Stimulated activated effector memory CD8-positive, alpha-beta T cell treated with anti-CD3 and anti-CD28 coated beads, Interleukin-12 subunit alpha, Interleukin-12 subunit beta, amount 100 ng/mL, for 72 hours (primary cell): ENCODE data around the gene MXD1.

ENCODE experiments used
- ATAC-seq: fragments of 150-1000 bp; cut with Tn5 transposase; 2 replicates; pipeline ENCODE4 v1.10.0; 2021
- DNase-seq, 2 donors: peaks; one replicate each; pipeline ENCODE4 v3.0.0; 2021 to 2022; ENCODE audit warnings: low spot score in 2 of 2
- H3K27ac Mint-ChIP-seq: one replicate; pipeline ENCODE4 v1.8.0; 2022; ENCODE audit warnings: mild to moderate bottlenecking, mixed read lengths
- H3K36me3 Mint-ChIP-seq: one replicate; pipeline ENCODE4 v1.8.0; 2022; ENCODE audit warnings: mild to moderate bottlenecking, mixed read lengths
- H3K4me1 Mint-ChIP-seq: one replicate; pipeline ENCODE4 v1.8.0; 2022; ENCODE audit warnings: mixed read lengths
- H3K4me3 Mint-ChIP-seq: one replicate; pipeline ENCODE4 v1.8.0; 2022; ENCODE audit warnings: mild to moderate bottlenecking, mixed read lengths
- H3K9me3 Mint-ChIP-seq: one replicate; pipeline ENCODE4 v1.8.0; 2022; ENCODE audit warnings: mixed read lengths

MXD1 gene

DNA sequence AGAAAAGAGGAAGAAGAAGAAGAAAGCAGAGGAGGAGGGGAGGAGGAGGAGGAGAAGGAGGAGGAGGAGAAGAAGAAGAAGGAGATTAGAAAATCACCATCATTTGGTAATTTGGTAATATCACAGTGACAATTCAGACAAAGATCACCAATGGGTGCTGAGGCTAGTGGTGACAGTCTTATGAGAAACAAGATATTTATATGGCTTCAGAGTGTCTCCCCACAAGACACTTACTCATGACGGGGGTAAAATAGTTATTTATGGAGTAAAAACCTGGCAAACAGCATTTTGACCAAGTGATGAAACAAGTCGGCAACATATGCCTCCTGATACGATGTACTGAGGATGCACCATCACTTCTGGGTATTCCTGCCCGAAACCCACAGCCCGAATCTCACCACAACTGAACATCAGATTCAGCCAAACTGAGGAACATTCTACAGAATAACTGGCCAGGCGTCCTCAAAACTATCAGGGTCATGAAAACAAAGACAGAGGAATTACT, 41.6 kb downstream of the MXD1 start:
- H3K27ac Mint-ChIP-seq: no peak overlapping the region

DNA sequence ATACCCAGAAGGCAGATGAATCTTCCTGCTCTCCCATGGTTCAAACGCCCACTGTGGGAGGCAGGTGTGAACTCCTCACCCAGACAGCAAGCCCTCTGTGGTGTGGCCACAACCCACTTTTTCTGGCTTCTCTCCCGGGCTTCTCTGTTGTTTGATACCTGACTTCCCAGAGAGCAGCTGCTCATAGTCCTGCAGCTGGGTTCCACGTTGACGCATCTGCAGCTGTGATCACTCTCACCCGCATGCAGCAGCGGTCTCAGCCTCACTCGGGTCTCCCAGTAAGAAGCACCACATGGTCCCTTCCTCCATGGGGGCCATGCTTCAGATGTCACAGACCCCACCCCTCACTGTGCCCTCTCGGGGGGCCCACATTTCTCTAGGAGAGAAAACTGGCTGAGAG, 43.1 kb downstream of the MXD1 start:
- Mint-ChIP-seq H3K4me1 (peaks cover 17% of the 10 kb centered on the region), H3K9me3 (no peaks in the 10 kb centered on the region), H3K27ac (peak overlapping the region; percentile 41), H3K4me3 (no peak overlapping the region), H3K36me3 (no peaks in the 10 kb centered on the region)
- ATAC-seq (peak; percentile 31), DNase-seq (no peak)

More for the DNA sequence above, 41.6 kb downstream of the MXD1 start:
- Mint-ChIP-seq H3K36me3 (no peaks in the 10 kb centered on the region), H3K4me1 (peaks cover 20% of the 10 kb centered on the region), H3K4me3 (no peak overlapping the region), H3K9me3 (no peaks in the 10 kb centered on the region)
- DNase-seq (no peak), ATAC-seq (no peak)

DNA sequence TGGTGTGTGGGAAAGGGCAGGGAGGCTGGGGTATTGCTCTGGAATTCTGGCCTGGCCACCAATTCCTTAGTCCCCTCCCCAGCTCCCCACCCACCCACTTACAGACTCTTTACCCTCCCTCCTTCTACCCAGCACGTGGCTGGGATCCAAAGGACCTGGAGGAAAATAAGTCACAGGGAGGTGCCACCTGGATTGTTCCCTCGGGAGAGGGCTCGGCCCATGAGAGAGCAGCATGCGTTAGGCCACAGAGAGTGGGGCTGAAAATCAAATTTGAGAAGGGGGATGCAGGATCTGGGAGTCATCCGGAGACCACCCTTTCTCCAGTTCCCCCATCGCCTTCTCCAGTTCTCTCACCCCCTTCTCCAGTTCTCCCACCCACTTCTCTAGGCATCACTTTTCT, 43.6 kb downstream of the MXD1 start:
- H3K36me3 Mint-ChIP-seq: no peaks in the 10 kb centered on the region
- DNase-seq (no peak), ATAC-seq (no peak)
- no peak overlapping the region for H3K27ac Mint-ChIP-seq
- H3K4me1 Mint-ChIP-seq: peaks cover 15% of the 10 kb centered on the region
- no peak overlapping the region for H3K4me3 Mint-ChIP-seq
- no peaks in the 10 kb centered on the region for H3K9me3 Mint-ChIP-seq

DNA sequence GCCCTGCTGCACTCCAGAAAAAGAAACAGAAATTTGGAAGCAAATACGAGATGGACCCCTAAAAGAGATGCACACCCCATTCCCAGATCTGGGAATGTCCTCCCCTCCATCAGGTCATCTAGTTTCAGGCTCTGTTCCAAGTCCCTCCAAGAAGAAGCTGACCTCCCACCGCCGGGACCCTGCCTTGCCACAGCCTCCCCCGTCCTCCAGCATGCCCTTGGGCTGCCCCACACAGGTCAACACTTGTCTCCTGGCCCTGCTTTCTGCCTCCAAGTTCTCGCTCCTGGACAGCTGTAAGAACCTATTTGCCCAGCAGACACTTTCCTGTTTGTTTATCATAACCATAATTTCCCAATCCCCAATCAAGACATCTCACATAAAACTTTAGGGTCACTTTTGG, 44.5 kb downstream of the MXD1 start:
- Mint-ChIP-seq H3K36me3 (no peaks in the 10 kb centered on the region), H3K9me3 (no peaks in the 10 kb centered on the region), H3K4me1 (peaks cover 13% of the 10 kb centered on the region), H3K4me3 (no peak overlapping the region), H3K27ac (no peak overlapping the region)
- ATAC-seq (no peak), DNase-seq (no peak)

DNA sequence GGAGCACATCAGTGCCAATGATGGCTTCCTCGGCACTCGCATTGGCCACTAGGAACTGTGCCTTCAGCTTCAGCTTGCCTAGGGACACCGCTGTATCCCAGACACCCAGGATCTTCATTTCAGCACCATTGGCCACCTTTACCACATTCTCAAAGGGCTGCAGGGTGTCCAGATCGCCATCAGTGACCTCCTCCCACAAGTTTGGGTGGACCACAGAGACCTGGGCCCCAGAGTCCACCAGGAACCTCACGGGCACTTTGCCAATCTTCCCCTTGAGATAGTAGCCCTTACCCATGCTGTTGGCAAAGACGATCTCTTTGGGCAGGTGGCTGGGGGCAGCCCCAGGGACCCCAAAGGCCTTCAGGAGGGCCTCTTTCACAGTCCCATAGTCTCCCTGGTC, 45.9 kb downstream of the MXD1 start:
- H3K4me1 Mint-ChIP-seq: peaks cover 16% of the 10 kb centered on the region
- DNase-seq (no peak), ATAC-seq (no peak)
- H3K27ac Mint-ChIP-seq: no peak overlapping the region
- no peak overlapping the region for H3K4me3 Mint-ChIP-seq
- no peaks in the 10 kb centered on the region for H3K36me3 Mint-ChIP-seq
- no peaks in the 10 kb centered on the region for H3K9me3 Mint-ChIP-seq

DNA sequence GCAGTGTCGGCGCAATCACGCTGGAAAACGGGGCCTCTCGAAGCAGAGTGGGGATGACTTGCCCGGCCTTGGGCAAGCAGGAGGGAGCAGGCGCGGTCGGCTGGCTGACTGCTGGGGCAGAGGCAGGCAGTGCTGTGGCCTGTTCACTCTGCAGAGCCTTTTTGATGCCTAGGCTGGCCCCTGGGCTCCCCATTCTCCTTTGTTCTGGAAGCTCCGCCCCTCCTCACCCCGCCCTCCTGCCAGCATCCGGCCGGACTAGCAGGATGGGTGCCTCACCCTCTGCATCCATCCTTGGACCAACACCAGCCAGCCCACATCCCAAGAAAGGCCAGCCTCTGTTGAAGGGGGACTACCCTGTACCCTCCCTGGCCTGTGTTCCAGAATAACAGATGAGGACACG, 46.6 kb downstream of the MXD1 start, which contains the start of gene ASPRV1:
TSS of gene ASPRV1 (minus strand) at position 136 of the 400 bp plus-strand sequence. CDS start 195 bp downstream, outside the sequence.
- Mint-ChIP-seq H3K4me1 (peaks cover 16% of the 10 kb centered on the region), H3K36me3 (no peaks in the 10 kb centered on the region), H3K4me3 (no peak within 1 kb of the TSS), H3K9me3 (no peaks in the 10 kb centered on the region), H3K27ac (peak within 1 kb of the TSS; percentile 34)
- ATAC-seq (no peak), DNase-seq (no peak)

DNA sequence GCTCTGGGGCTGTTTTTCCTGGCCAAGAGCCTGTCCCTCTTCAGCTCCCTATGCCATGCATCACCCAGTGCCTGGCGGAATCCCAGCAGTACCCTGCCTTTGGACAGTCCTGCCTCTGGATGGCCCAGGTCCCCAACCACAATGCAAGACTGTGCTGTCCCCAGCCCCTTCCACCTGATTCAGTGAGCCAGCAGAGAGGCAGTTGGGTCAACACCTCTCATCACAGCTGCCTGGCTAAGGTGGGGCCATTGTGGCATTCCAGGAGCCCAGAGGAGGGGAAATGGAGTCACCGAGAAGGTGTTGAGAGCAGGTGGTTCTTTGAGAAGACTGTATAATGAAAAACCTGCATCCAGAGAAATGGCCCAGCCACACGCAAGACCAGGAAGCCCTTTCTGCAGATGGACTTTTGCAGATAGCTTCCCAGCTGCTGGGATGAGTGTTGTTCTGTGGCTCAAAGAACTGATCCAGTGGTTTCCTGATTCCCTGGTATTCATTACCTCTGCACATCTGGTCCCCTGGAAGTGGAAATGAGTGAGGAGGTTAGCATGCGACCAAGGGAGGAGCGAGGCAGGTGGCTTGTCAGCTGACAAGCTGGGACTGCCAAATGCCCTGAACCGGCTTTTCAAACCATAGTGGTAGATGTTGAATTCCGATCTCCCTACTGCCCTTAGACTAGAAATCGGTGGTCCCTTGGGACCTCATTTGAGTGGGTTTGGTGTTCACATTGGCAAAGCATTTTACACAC, 48.2 kb downstream of the MXD1 start:
- Mint-ChIP-seq H3K27ac (no peak overlapping the region), H3K4me3 (no peak overlapping the region), H3K9me3 (no peaks in the 10 kb centered on the region), H3K36me3 (no peaks in the 10 kb centered on the region), H3K4me1 (peaks cover 8% of the 10 kb centered on the region)
- ATAC-seq (no peak), DNase-seq (no peak)

DNA sequence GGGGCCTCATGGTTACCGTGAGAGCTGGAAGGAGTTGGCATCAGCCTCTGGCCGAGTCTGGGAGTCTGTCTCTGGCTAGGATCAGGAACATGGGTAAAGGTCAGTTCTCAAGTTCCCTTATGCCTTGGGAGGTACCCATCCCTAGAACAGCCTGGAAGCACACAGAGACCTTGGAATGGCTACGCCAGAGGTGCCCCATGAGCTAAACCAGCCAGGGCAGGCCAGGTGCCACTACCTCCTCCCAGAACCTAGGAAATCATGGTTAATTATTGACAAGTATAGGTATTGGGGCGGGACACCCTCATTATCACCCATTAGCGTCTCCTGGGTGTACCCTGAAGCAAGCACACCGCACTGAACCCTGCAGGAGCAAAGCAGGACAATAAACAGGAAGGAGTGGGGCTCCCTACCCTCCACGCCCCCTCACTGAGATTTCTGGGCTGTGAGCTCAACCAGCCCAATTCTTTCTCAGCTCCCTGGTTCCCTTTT, 49.5 kb downstream of the MXD1 start:
- H3K36me3 Mint-ChIP-seq: no peaks in the 10 kb centered on the region
- no peaks in the 10 kb centered on the region for H3K9me3 Mint-ChIP-seq
- H3K4me1 Mint-ChIP-seq: peaks cover 7% of the 10 kb centered on the region
- DNase-seq (no peak), ATAC-seq (no peak)
- peak overlapping the region; percentile 74 for H3K27ac Mint-ChIP-seq
- H3K4me3 Mint-ChIP-seq: no peak overlapping the region

DNA sequence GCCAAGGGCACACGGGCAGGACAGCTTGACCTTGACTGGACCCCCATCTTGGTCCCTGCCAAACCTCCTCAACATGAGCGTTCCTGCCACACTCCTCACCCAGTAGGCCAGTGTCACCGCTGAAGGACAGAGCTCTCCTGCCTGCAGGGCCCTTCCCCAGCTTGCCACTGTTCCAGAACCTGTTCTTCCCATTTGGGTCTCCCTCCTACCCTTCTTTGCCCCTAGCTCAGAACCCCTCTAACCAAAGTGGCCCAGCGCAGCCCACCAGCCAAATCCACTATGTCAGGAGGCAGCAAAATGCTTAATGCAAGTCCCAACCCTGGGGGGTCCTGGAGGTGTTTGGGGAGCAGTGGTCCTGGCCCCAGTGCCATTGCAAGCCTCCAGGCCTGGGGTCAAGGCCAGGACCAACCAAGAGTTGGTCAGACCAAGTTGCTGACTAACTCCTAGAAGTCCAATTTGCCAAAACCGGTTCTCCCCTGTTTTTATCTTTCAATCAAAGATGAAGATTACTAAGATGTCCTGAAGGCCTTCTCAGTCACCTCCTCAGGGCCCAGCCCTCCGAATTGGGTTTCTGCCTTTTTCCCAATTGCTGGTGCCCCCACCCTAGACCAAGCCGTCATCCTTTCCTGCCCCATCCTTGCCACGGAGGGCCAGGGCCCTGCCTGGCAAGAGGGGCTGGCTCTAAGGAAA, 51.0 kb downstream of the MXD1 start:
- DNase-seq: no peak
- H3K27ac Mint-ChIP-seq: no peak overlapping the region
- H3K4me1 Mint-ChIP-seq: peaks cover 7% of the 10 kb centered on the region
- no peak overlapping the region for H3K4me3 Mint-ChIP-seq
- no peaks in the 10 kb centered on the region for H3K9me3 Mint-ChIP-seq
- no peak for ATAC-seq
- H3K36me3 Mint-ChIP-seq: no peaks in the 10 kb centered on the region

DNA sequence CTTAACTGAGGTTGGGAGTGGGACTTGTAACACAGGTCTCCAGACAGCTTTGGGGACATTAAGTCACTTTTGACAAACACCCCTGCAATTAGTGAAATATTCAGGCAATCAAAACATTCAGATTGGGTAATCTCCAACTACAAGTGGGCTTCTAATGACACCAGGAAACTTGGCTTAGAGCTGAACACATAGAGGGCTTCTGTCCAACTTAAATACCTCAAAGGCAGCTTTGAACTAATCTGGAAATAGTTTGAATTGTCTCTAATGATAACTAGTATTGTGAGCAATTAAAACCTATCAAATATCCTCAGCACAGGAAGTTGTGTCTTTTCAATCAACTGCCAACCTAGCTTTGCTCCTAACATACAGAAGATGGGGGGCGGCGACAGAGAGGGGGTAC, 51.6 kb downstream of the MXD1 start:
- Mint-ChIP-seq H3K4me3 (no peak overlapping the region), H3K36me3 (no peaks in the 10 kb centered on the region), H3K9me3 (no peaks in the 10 kb centered on the region), H3K4me1 (peaks cover 7% of the 10 kb centered on the region), H3K27ac (no peak overlapping the region)
- ATAC-seq: no peak
- DNase-seq: no peak

DNA sequence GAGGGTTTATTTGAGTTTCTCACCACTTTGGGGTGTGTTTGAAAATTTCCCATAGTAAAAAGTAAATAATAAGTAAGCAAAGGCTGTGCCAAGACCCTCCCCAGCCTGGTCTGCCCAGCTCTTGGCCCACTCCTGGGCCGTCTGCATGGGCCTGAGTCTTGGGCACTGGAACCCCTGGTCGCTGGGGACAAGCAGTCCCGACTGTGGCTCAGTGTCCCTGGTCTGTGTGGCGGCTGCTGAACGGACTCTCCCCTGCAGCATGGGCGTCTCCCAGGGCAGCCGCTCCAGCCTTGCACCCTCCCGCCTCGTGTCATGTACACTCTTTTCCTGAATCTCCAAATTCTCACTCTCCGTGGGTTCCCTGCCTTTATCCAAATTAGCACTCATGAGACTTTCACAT, 53.7 kb downstream of the MXD1 start:
- ATAC-seq (no peak), DNase-seq (no peak)
- peaks cover 5% of the 10 kb centered on the region for H3K36me3 Mint-ChIP-seq
- H3K4me3 Mint-ChIP-seq: no peak overlapping the region
- no peak overlapping the region for H3K27ac Mint-ChIP-seq
- no peaks in the 10 kb centered on the region for H3K9me3 Mint-ChIP-seq
- H3K4me1 Mint-ChIP-seq: peaks cover 7% of the 10 kb centered on the region

DNA sequence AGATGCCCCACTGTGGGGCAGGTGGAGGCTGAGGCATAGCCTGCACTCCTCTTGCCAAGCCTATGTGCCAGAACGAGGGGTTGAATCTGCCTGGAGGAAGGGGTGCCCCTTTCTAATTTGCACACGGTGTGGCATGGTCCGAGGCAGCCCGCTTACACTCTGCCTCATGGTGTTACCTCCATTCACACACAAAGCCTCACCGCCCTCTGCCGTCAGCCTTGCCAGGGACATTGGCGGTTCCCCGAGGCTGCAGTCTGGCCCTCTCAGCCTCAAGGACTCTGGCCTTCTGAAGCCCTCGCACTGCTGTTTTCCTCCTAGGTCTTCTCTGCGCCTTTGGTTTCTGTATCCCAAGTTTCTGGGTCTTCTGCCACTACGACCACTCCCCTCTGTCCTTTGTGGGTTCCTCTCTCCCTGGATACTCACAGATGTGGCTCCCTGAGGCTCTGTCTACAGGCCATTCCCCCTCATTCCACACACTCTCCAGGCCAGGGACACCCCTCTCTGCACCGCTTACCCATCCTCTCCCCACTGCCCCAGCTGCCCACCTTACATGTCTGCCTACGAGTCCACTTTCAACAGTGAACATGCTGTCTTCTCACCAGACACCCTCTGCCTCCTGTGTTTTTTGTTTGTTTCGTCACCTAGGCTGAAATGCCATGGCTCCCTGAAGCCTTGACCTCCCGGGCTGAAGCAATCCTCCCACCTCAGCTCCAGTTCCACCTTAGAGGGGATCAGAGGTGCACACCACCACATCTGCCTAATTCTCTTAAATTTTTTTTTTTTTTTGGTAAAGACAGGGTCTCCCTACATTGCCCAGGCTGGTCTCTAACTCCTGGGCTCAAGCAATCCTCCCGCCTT, 54.4 kb downstream of the MXD1 start:
- peaks cover 7% of the 10 kb centered on the region for H3K4me1 Mint-ChIP-seq
- ATAC-seq: no peak
- H3K36me3 Mint-ChIP-seq: peaks cover 5% of the 10 kb centered on the region
- DNase-seq: no peak
- H3K9me3 Mint-ChIP-seq: no peaks in the 10 kb centered on the region
- no peak overlapping the region for H3K27ac Mint-ChIP-seq
- H3K4me3 Mint-ChIP-seq: no peak overlapping the region

DNA sequence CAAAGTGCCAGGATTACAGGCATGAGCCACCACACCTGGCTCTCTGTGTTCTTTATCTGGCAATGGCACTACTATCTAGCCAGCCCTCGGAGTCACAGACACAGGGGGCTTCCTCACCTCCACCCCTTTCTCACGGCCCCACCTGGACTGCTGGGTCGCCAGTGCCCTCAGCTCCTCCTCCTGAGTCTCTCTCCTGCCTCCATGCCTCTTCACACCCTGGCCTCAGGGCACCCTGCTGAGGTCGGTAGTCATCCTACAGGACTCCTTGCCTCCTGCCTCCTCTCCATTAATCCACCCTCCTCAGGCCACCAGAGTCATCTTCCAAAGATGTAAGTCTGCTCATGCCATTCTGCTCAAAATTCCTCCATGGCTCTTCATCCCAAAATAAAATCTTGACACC, 55.1 kb downstream of the MXD1 start:
- Mint-ChIP-seq H3K4me1 (peaks cover under 1% of the 10 kb centered on the region), H3K4me3 (no peak overlapping the region), H3K36me3 (peaks cover 5% of the 10 kb centered on the region), H3K9me3 (no peaks in the 10 kb centered on the region), H3K27ac (peak overlapping the region; percentile 36)
- ATAC-seq: no peak
- no peak for DNase-seq

DNA sequence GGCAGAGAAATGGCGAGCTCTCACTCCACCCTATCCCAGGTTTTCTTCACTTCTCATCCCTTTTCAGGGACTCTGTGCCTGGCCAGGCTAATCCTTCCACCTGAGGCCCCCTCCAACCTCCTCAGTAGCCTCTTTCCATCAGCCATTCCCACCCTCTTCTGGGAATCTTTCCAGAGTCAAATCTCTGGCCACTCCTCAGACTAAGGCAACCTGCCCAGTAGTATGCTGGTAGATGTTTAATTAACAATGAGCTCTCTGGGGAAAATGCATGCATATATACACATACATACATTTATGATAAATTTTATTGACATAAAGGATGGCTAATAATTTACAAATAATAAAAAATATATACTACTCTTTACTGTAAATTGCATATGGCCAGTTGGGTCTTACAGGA, 57.9 kb downstream of the MXD1 start:
- H3K27ac Mint-ChIP-seq: peak overlapping the region; percentile 54
- H3K9me3 Mint-ChIP-seq: no peaks in the 10 kb centered on the region
- DNase-seq: no peak
- H3K4me1 Mint-ChIP-seq: peaks cover 6% of the 10 kb centered on the region
- H3K36me3 Mint-ChIP-seq: peaks cover 5% of the 10 kb centered on the region
- no peak for ATAC-seq
- no peak overlapping the region for H3K4me3 Mint-ChIP-seq

DNA sequence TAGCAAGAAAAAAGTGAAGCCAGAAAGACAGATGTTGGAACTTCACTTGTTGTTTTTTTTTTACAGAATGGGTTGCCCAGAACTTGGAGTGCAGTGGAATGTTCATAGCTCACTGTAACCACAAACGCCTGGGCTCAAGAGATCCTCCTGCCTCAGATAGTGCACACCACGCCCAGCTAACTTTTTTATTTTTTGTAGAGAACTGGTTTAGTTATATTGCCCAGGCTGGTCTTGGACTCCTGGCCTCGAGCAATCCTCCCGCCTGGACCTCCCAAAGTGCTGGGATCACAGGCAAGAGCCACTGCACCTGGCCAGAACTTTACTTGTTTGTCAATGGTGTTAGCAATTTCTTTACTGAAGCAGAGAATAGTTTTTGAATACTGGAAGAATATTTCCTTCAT, 58.4 kb downstream of the MXD1 start:
- peaks cover 6% of the 10 kb centered on the region for H3K4me1 Mint-ChIP-seq
- DNase-seq: no peak
- peaks cover 5% of the 10 kb centered on the region for H3K36me3 Mint-ChIP-seq
- H3K9me3 Mint-ChIP-seq: no peaks in the 10 kb centered on the region
- no peak overlapping the region for H3K27ac Mint-ChIP-seq
- no peak for ATAC-seq
- no peak overlapping the region for H3K4me3 Mint-ChIP-seq
